Gastrocnemius medialis (tissue), 4 donors: ENCODE measurements around the gene JAG1.

Experiments used
- POLR2A ChIP-seq, 2 donors: fragments of 450-650 bp; IDR thresholded peaks; one replicate each; pipeline ENCODE4 v1.6.1; 2017; ENCODE audit warnings: antibody characterized with exemption in 2 of 2, mild to moderate bottlenecking in 2 of 2, moderate library complexity in 2 of 2
- TF ChIP-seq, protein P1 (sequence below), 5 experiments: fragments of 450-650 bp in 3 of 5; fragments of 200-600 bp in 2 of 5; sonication (generic) in 2 of 5; IDR thresholded peaks in 4 of 5; conservative IDR thresholded peaks in 1 of 5; 1 replicate in 4 of 5; 2 replicates in 1 of 5; pipeline ENCODE4 v1.5.1; 2016 to 2019; ENCODE audit warnings: antibody characterized with exemption in 5 of 5, mild to moderate bottlenecking in 3 of 5, moderate library complexity in 3 of 5

DNA sequence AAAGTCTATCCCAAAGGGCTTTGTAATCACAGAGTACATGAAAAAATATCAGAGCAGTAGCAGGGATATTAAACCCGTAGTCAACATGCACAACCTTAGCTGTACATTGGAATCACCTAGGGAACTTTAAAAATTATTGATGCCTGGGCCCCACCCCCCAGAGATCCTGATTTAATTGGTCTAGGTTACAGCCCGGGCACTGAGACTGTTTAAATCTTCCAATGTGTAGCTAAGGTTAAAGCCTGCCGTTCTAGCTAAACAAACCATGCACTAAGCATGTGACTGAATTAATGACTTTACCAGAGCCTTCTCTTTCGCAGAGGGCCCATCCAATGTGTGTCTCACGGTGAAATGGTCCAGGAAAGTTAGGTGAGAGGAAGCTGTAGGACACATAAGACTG is 14.1 kb upstream of the JAG1 start:
- TF ChIP-seq, protein P1, sequence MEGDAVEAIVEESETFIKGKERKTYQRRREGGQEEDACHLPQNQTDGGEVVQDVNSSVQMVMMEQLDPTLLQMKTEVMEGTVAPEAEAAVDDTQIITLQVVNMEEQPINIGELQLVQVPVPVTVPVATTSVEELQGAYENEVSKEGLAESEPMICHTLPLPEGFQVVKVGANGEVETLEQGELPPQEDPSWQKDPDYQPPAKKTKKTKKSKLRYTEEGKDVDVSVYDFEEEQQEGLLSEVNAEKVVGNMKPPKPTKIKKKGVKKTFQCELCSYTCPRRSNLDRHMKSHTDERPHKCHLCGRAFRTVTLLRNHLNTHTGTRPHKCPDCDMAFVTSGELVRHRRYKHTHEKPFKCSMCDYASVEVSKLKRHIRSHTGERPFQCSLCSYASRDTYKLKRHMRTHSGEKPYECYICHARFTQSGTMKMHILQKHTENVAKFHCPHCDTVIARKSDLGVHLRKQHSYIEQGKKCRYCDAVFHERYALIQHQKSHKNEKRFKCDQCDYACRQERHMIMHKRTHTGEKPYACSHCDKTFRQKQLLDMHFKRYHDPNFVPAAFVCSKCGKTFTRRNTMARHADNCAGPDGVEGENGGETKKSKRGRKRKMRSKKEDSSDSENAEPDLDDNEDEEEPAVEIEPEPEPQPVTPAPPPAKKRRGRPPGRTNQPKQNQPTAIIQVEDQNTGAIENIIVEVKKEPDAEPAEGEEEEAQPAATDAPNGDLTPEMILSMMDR (IDR thresholded peaks at IDR 0.05 in 4 of 5, conservative IDR thresholded peaks at IDR 0.05 in 1 of 5) = no peak
- no peak for TF ChIP-seq POLR2A (IDR thresholded peaks at IDR 0.05)
